Endothelial cell of hepatic sinusoid (primary cell): ENCODE data around the gene JAKMIP2.
"Not testable (repeated sequence)": the region's sequence is repeated elsewhere in the genome, so short reads cannot be mapped to it uniquely, and the experiment has no call there.

Experiments
- in situ Hi-C: cut with HindIII; loops from 2 replicates; pipeline ENCODE4 v1.10.0; 2017; ENCODE audit warnings: low sequenced_read_pairs

Gene JAKMIP2

GRCh38 chr5:147782110-147783028 lies at the start of gene JAKMIP2:
JAKMIP2 (minus strand) TSS chr5:147782728; CDS start chr5:147671806, 110,922 bp downstream.
- in situ Hi-C loops, result no loop called here

- in situ Hi-C loops, result no loop called here
These were observed 48.9 kb upstream of the JAKMIP2 start, which contains the start of gene SPINK1 for GRCh38 chr5:147831465-147831864. SPINK1 (minus strand) TSS chr5:147831671; CDS start chr5:147831577, 94 bp downstream.

GRCh38 chr5:147830035-147830434 lies 47.5 kb upstream of the JAKMIP2 start:
- in situ Hi-C loops, result no loop called here

GRCh38 chr5:147827017-147827416 lies 44.5 kb upstream of the JAKMIP2 start:
- in situ Hi-C loops, result not testable (repeated sequence)

- in situ Hi-C loops, result no loop called here
These were observed 43.8 kb upstream of the JAKMIP2 start for GRCh38 chr5:147826361-147826760.

- in situ Hi-C loops, result no loop called here
These were observed 40.4 kb upstream of the JAKMIP2 start for GRCh38 chr5:147822686-147823491.

GRCh38 chr5:147822222-147822621 lies 39.7 kb upstream of the JAKMIP2 start:
- in situ Hi-C loops, result not testable (repeated sequence)

- in situ Hi-C loops, result no loop called here
These were observed 39.2 kb upstream of the JAKMIP2 start for GRCh38 chr5:147821766-147822165.

GRCh38 chr5:147819261-147819770 lies 36.8 kb upstream of the JAKMIP2 start:
- in situ Hi-C loops, result no loop called here

GRCh38 chr5:147818290-147818689 lies 35.8 kb upstream of the JAKMIP2 start:
- in situ Hi-C loops, result no loop called here

GRCh38 chr5:147813696-147814095 lies 31.2 kb upstream of the JAKMIP2 start:
- in situ Hi-C loops, result no loop called here

- in situ Hi-C loops, result no loop called here
These were observed 27.5 kb upstream of the JAKMIP2 start for GRCh38 chr5:147809830-147810666.

GRCh38 chr5:147805030-147805454 lies 22.5 kb upstream of the JAKMIP2 start:
- in situ Hi-C loops, result no loop called here

- in situ Hi-C loops, result no loop called here
These were observed 21.8 kb upstream of the JAKMIP2 start for GRCh38 chr5:147804334-147804733.

GRCh38 chr5:147803926-147804325 lies 21.4 kb upstream of the JAKMIP2 start:
- in situ Hi-C loops, result no loop called here

GRCh38 chr5:147803161-147803560 lies 20.6 kb upstream of the JAKMIP2 start:
- in situ Hi-C loops, result not testable (repeated sequence)

- in situ Hi-C loops, result no loop called here
These were observed 18.9 kb upstream of the JAKMIP2 start for GRCh38 chr5:147801461-147801860.

- in situ Hi-C loops, result no loop called here
These were observed 18.0 kb upstream of the JAKMIP2 start for GRCh38 chr5:147800491-147800890.

- in situ Hi-C loops, result no loop called here
These were observed 14.2 kb upstream of the JAKMIP2 start for GRCh38 chr5:147796556-147797308.

- in situ Hi-C loops, result no loop called here
These were observed 8.7 kb upstream of the JAKMIP2 start for GRCh38 chr5:147791181-147791580.
